Activated naive CD4-positive, alpha-beta T cell treated with anti-CD3 and anti-CD28 coated beads, Interleukin-2, amount 50 U/mL, for 16 hours (primary cell): ENCODE results near the gene GREB1.

Experiments used
- DNase-seq: peaks from one replicate; pipeline ENCODE4 v3.0.0-alpha.2; 2020

The GREB1 gene

DNA sequence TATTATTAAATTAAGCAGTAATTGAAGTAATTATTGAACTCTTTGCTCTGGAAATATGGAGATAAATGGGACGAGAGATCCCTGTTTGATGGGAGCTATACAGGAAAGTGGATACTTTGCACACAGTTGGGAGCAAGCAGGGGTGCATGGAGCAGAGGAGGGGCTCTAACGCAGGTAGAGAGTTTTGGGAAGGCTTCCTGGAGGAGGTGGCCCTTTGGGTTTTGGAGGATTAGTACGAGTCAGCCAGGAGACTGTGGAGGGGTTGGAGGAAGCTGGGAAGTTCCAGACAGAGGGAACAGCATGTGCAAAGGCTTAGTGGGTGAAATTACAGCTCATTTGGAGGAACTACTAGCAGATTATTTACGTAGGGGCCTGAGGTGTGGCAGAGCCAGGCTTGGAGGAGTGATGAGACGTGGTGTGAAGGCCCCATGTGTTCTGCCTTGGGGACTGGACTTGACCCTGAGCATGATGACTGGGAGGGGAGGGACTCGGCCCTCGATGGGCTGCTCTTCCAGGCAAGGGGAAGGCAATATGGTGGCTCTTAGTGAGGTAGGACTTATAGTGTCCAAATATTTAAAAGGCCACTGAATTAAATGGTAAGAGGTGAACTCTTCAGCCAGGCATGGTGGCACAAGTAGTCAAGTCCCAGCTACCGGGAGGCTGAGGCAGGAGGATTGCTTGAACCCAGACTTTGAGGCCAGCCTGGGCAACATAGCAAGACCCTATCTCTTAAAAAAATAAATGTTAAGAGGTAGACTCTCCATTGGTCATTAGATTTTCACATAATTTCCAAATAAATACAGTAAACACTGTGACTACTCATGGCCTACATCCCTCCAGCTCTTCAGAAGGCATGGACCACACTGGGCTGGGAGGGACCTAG lies 30.2 kb downstream of the GREB1 start:
- DNase-seq, result no peak

DNA sequence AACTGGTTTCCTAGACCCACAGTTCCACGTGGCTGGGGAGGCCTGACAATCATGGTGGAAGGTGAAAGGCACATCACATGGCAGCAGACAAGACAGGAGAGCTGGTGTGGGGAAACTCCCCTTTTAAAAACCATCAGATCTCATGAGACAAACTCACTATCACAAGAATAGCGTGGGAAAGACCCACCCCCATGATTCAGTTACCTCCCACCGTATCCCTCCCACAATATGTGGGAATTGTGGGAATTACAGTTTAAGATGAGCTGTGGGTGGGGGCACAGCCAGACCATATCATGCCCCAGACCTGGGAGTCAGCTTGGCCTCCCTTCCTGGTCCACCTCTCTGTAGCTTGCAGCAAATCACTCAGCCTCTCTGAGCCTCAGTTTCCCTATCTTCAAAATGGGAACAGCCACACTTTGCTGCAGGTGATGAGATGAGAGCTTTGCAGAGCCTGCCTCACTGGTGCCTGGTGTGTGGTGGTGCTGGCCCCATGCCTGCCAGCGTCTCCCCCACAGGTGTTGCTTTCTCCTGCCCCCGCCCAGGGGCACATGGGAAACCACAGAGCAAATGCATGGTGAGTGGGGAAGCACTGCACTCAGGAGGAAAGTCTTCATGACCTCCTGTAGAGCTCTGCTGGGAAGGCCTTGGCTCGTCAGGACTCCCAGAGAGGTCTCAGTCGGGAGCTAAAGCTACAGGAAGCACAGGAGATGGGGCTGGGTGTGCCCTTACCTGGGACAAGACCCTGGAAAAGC lies 31.1 kb downstream of the GREB1 start:
- DNase-seq, result no peak

GRCh38 chr2:11566383-11566782 lies 32.5 kb downstream of the GREB1 start:
- no peak for DNase-seq

- no peak for DNase-seq
These were observed 33.8 kb downstream of the GREB1 start for GRCh38 chr2:11567631-11568031.

DNA sequence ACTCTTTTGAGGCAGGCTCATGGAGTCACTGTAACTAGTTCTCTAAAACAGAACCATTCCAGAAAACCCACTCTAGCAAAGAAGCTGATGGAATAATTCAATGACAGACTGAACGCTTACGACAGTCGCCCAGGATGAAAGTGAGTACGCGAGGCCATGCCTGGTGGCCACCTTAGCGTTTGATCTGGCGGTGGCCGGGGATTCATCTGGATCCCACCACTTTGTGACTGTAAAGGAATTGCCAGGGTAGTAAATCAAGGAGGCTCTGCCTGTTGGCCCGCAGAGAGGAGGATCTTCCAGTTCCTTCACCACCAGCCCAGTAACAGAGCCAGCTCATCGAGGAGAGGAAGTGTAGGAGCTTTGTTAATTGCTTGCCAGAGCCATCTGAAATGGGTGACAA lies 34.6 kb downstream of the GREB1 start:
- no peak for DNase-seq

DNA sequence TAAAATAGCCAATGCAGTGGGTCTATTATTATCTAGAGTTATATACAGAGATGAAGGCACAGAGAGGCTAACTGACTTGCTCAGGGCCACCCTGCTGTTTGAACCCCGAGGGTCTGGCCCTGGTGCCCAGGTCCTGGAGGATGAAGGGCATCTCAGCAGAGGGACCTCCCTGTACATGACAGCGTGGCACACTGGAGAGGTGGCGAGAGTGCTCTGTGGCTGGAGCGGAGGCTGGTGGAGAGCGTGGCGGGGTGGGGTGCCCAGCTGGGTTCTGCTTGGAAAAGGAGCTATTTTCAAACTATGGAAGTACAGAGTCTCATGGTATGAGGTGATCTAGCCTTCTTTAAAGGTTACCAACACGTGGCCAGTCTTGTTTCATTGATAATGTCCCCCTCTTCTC lies 35.8 kb downstream of the GREB1 start:
- no peak for DNase-seq

DNA sequence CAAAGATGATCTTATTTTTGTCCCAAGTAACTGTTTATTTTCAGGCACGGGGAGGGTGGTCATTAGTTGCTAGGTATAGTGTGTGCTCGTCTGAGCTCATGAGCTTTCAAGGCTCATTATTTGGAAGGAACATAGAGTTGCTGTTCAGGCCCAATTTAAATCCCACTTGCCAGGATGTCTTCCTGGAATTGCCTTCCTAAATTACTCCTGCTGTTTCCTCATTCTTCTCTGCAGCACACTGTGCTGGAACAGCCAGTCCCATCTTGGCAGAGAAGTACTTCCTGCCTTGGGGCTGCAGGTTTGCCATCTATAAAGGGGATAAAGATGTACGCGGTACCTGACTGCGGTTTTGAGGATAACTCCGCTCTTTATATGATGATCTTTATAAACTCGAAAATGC lies 37.3 kb downstream of the GREB1 start:
- no peak for DNase-seq

- no peak for DNase-seq
These were observed 39.2 kb downstream of the GREB1 start for GRCh38 chr2:11572996-11573395.

- no peak for DNase-seq
These were observed 39.8 kb downstream of the GREB1 start for GRCh38 chr2:11573418-11574175.

DNA sequence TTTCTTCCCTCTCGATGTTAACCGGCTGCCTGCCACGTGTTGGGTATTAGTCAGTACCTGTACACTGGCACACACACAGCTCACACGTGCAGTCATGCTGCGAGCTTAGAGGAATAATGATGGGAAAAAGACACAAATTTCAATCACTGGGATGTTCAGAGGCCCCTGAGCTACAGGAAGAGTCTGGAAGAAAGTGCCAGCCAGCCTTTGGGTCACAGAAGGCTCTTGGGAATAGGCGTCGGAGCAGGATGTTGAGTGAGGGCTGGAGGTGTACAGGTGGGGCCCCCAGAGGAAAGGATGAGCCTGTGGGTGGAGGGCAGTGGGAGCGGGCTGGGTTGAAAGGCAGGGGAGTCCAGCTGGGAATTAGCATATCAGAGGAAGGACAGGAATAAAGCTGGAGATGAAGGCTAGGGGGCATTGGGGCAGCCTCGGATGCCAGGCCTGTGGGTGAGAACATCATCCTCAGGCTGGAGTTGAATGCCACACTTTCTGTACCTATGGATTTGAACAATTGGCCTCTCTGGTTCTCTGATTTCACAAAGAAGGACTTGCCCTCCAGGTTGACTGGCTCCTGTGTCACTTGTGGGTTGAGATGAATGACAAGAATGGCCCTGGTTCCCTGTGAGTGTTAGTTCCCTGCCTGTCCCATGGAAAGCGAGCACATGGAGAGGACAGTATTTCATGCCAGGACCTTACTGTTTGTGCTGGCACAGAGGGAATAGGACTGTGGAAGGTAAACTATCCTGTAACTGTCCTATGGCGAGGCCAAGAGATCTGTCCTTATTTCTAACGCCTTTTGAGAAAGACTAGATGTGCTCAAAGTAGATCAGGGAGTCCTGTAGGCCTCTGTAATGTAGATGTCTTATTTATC lies 40.6 kb downstream of the GREB1 start:
- DNase-seq, result no peak

DNA sequence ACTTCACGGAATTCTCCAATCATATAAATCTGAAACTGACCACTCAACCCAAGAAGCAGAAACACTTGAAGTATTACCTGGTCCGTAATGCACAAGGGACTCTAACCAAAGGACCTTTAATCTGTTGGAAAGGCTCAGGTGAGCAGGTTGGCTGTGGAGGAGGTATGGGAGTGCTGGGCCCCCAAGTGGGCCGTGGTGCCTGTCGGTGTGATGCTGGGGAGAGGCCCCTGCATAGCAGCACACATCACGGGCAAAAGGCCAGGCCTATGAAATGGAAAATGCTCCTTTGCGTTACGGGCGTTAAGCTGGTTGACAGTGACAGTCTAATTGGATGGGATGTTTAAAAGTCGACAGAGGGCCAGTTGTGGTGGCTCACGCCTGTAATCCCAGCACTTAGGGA lies 42.6 kb downstream of the GREB1 start:
- DNase-seq, result no peak

DNA sequence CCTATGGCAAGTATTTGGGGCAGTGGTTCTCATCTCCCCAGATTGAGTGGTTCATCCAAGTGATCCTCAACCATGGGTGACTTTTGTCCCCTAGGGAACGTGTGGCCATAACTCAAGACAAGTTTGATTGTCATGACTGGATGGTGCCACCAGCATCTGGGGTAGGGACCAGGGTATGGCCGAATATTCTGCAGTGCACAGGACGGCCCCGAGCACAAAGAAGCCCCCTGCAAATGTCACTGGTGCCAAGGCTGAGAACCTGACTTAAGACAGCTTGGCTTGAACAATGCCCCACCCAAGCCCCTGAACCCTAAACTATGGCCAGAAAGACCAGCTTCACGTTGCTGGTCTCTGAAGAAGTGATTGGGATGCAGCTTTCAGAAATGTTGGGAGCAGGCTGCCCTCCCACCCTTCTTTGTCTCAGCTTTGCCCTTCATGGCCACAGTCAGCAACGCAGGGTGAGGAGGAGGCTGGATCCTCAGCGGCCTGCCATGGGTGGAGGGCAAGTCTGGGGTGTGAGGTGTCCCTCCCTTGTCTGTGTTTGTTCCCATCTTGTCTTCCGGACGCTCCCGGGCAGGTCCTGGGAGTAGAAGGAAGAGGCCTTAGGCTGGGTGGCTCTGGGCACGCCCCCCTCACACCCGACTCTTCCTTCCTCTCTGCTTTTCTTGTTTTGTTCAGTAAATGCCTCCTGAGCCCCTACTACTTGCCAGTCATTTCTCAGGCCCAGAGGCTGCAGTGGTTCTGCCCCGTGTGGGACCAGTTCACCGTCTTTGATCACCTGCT lies 43.4 kb downstream of the GREB1 start:
- DNase-seq, result no peak

- no peak for DNase-seq
These were observed 44.5 kb downstream of the GREB1 start for GRCh38 chr2:11578081-11578948.

DNA sequence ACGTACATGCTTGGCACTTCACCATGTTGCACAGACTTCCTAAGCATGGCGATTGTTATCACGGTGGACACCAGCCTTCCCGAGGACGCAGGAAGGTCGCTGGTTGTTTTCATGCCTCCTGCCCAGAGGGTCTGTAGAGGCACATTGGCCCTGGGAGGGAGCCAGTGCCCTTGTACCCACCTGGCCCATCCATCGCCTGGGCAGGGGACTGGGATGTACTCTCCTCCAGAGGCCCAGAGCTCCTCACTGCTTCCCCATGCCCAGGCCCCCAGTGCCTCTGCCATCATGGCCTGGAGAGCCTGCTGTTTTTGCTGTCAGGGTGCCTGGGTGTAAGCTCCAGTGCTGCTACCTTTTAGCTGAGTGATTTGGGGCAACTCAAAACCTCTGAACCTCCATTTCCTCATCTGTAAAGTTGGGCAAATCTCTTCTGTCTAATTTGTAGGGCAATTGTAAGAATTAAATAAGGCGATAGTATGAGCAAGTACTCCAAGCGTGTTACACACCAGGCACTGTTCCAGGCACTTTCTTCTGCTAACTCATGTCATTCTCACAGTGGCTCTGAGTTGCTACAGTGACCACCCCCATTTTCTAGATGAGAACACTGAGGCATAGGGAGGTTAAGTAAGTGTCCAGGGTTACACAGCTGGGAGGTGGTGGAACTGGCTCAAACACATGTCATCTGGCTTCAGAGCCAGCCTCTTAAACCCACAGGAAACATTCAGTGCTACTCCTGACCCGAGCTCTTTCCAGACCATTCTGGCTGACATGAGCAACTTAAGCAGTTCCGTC lies 45.3 kb downstream of the GREB1 start:
- no peak for DNase-seq

- no peak for DNase-seq
These were observed 46.2 kb downstream of the GREB1 start for GRCh38 chr2:11579867-11580659.

- DNase-seq, result no peak
These were observed 46.9 kb downstream of the GREB1 start for GRCh38 chr2:11580697-11581096.

GRCh38 chr2:11581124-11581796 lies 47.4 kb downstream of the GREB1 start:
- no peak for DNase-seq
